Ovary (tissue), 9 donors: ENCODE measurements around the gene MAFG. TPM values are rescaled to one million over a fixed set of nuclear protein-coding genes. Genes with fewer than 3 reads are reported as not detected.

Experiments
- DNase-seq, 5 donors: peaks; one replicate each; pipeline ENCODE4 v3.0.0-alpha.2; 2019 to 2020
- H3K27ac ChIP-seq, 2 donors: fragments of 200-600 bp; one replicate each; pipeline versions ENCODE4 v1.5.1 to v1.8.0; 2019 to 2022
- H3K27me3 ChIP-seq: fragments of 200-600 bp; one replicate; pipeline ENCODE4 v1.8.0; 2022
- H3K36me3 ChIP-seq: fragments of 200-600 bp; sonication (generic); one replicate; pipeline ENCODE4 v1.5.1; 2019
- H3K4me1 ChIP-seq: one replicate; pipeline ENCODE4 v1.8.1; 2013; ENCODE audit warnings: mild to moderate bottlenecking, moderate library complexity; ENCODE audit not compliant: insufficient read depth
- H3K4me3 ChIP-seq: fragments of 200-600 bp; sonication (generic); one replicate; pipeline ENCODE4 v1.5.1; 2017
- H3K9me3 ChIP-seq, 2 donors: fragments of 200-600 bp in 1 of 2; sonication (generic) in 1 of 2; one replicate each; pipeline versions ENCODE4 v1.5.1 to v1.8.1; 2013 to 2019; ENCODE audit warnings: mild to moderate bottlenecking in 1 of 2, moderate library complexity in 1 of 2
- CTCF ChIP-seq, 3 donors: fragments of 450-650 bp in 2 of 3; fragments of 200-600 bp in 1 of 3; IDR thresholded peaks; one replicate each; pipeline versions ENCODE4 v1.5.1 to v1.8.0; 2016 to 2022; ENCODE audit warnings: antibody characterized with exemption in 3 of 3, mild to moderate bottlenecking in 1 of 3
- EP300 ChIP-seq: sonication (generic); formaldehyde crosslinking; IDR thresholded peaks from one replicate; pipeline ENCODE4 v1.6.1; 2017; ENCODE audit warnings: antibody characterized with exemption
- POLR2A ChIP-seq: fragments of 450-650 bp; IDR thresholded peaks from one replicate; pipeline ENCODE4 v1.6.1; 2017; ENCODE audit warnings: antibody characterized with exemption, mild to moderate bottlenecking, moderate library complexity
- WGBS, 3 donors: extraction: QIAGEN DNeasy Blood & Tissue Kit in 1 of 3; methylation state at CpG; one replicate each; pipeline versions ENCODE4 v1.1.5 to v1.1.7; 2013 to 2017; 5-methylcytosine and 5-hydroxymethylcytosine counted together
- intact Hi-C, 4 donors: fragments of 100-400 bp; cut with DNase I; formaldehyde crosslinking; loops; one replicate each; pipeline versions ENCODE4 v1.11.0 to v1.15.1; 2022 to 2023
- polyA plus RNA-seq, 2 donors: library from polyadenylated mRNA; stranded (reverse); fragments of 200-250 nt in 1 of 2; fragments of 350-450 nt in 1 of 2; fragmentation: Illumina TruSeq in 1 of 2; extraction: RNeasy Lipid Tissue Mini Kit (QIAGEN cat#74804) in 1 of 2; gene quantifications; one replicate each; pipeline ENCODE4 v1.2.3, GENCODE V29; 2013 to 2014
- total RNA-seq, 7 donors: library from RNA; depleted of rRNA in 2 of 7; stranded (reverse); fragments of >200 nt in 2 of 7; fragmentation: NEBNext Ultra II Directional in 3 of 7; extraction: Animal tissue kit (Norgen Biotek cat#: 25700) in 3 of 7; gene quantifications; one replicate each; pipeline versions ENCODE4 v1.1.0 to v1.2.4, GENCODE V29; 2016 to 2023
- donor health status: DM: no; HTN: no; CAD: no; lungs with moderate emphysema.
- donor health status: DM: no; HTN: no; CAD: no.
- donor health status: Bipolar disorder and iron deficiency.
- donor health status: DM: yes; HTN: yes; CAD: no.
- donor health status: DM: no; HTN: no; CAD: no.
- donor health status: DM: yes; HTN: yes; CAD: no.

The MAFG gene
- total and polyA plus RNA-seq, 9 donors = 9.5 to 21.1 (median 13.9) TPM

- DNase-seq = no peak
- intact Hi-C loops = loop anchor here in 2 of 4 donors (10.0 kb wide), 1 partner anchor 198 kb away; no protein-coding TSS in a partner anchor
Measured at GRCh38 chr17:81956607-81957589, 29.4 kb upstream of the MAFG start.

GRCh38 chr17:81955756-81956544, 28.4 kb upstream of the MAFG start:
- TF ChIP-seq CTCF (IDR thresholded peaks at IDR 0.05) (no peak), EP300 (no peak), POLR2A (no peak)
- no peak overlapping the region for H3K4me3 ChIP-seq
- no peaks in the 10 kb centered on the region for H3K27me3 ChIP-seq
- intact Hi-C loops = loop anchor here in 2 of 4 donors (10.0 kb wide), 1 partner anchor 199 kb away; no protein-coding TSS in a partner anchor
- no peaks in the 10 kb centered on the region for H3K4me1 ChIP-seq
- H3K27ac ChIP-seq = no peak overlapping the region
- no peaks in the 10 kb centered on the region for H3K36me3 ChIP-seq
- no peaks in the 10 kb centered on the region for H3K9me3 ChIP-seq
- WGBS, 3 donors = 66 to 74% (median 71%) methylated on average over 11 to 13 of the region's 13 CpGs
- DNase-seq = no peak

More at GRCh38 chr17:81956607-81957589, 29.4 kb upstream of the MAFG start:
- TF ChIP-seq POLR2A = no peak
- no peak for TF ChIP-seq EP300
- TF ChIP-seq CTCF (IDR thresholded peaks at IDR 0.05) = no peak
- peaks cover 3% of the 10 kb centered on the region for H3K27me3 ChIP-seq
- no peaks in the 10 kb centered on the region for H3K4me1 ChIP-seq
- WGBS, 3 donors = 70 to 80% (median 72%) methylated on average over 40 to 45 of the region's 45 CpGs
- no peak overlapping the region for H3K27ac ChIP-seq
- H3K9me3 ChIP-seq = no peaks in the 10 kb centered on the region
- H3K36me3 ChIP-seq = no peaks in the 10 kb centered on the region
- H3K4me3 ChIP-seq = no peak overlapping the region

GRCh38 chr17:81955058-81955681, 27.6 kb upstream of the MAFG start:
- Histone ChIP-seq H3K27me3 (no peaks in the 10 kb centered on the region), H3K36me3 (no peaks in the 10 kb centered on the region), H3K9me3 (no peaks in the 10 kb centered on the region), H3K4me3 (no peak overlapping the region), H3K4me1 (no peaks in the 10 kb centered on the region), H3K27ac (no peak overlapping the region)
- intact Hi-C loops = loop anchor here in 2 of 4 donors (10.0 kb wide), 1 partner anchor 200 kb away; no protein-coding TSS in a partner anchor
- WGBS, 3 donors = 82 to 88% (median 83%) methylated on average over 25 to 26 of the region's 26 CpGs
- DNase-seq = no peak
- no peak for TF ChIP-seq CTCF (IDR thresholded peaks at IDR 0.05)
- no peak for TF ChIP-seq EP300
- TF ChIP-seq POLR2A = no peak
